ENCODE results near the gene OSCP1.
A peak's percentile ranks its signal among the peaks of the same experiment; 100 is the strongest.

Gene OSCP1

GRCh38 chr1:36472656-36473055 lies 22.4 kb upstream of the OSCP1 start:
- no peak for DNase-seq

GRCh38 chr1:36471830-36472641 lies 21.8 kb upstream of the OSCP1 start:
- no peak for DNase-seq

GRCh38 chr1:36469163-36469562 lies 18.9 kb upstream of the OSCP1 start:
- no peak for DNase-seq

- DNase-seq, result no peak
These were observed 17.6 kb upstream of the OSCP1 start for GRCh38 chr1:36467700-36468455.

- no peak for DNase-seq
These were observed 16.8 kb upstream of the OSCP1 start for GRCh38 chr1:36467027-36467410.

- no peak for DNase-seq
These were observed 16.2 kb upstream of the OSCP1 start for GRCh38 chr1:36466370-36467026.

- DNase-seq, result no peak
These were observed 15.6 kb upstream of the OSCP1 start for GRCh38 chr1:36465731-36466369.

GRCh38 chr1:36464605-36465393 lies 14.5 kb upstream of the OSCP1 start:
- DNase-seq, result no peak

DNA sequence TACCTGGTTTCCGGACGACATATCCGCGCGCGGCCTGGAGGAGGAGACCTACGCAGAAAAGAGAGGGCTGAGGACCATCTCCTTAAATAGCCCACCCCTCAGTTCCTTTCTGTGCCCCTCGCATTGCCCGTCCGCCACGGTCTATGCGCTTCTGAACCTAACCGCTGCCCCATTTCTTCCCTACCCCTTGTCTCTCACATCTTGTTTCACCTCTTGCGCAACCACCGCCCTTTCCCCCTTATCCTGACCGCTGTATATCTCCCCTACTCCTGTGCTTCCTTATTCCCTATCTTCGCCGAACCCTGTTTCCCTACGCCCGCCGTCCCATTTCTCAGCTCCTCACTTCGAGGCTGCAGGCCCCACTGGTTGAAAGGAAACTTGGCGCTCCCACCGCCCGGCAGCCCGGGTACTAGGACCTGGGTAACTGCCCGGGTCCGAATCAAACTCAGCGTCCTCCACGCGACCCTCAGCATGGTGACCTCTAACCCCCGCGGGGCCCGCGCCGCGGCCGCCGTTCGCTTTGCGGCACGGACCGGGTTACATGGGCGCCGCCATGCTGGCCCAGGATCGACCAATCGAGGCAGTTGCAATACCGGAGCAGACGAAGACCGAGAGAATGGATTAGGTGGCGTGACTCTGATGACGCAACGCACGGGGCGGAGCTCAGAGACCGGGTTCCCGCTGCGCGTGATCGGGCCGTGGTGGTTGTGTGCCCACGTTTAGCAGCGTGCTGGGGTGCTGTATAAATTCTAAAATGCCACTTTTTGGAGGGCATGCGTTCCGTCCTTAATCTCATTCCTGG lies 13.8 kb upstream of the OSCP1 start, which contains the start of gene MRPS15:
Gene MRPS15 (minus strand): TSS at position 582 of the 802 bp plus-strand sequence. CDS start 109 bp downstream, at position 473.
- DNase-seq, result peak; percentile 85

DNA sequence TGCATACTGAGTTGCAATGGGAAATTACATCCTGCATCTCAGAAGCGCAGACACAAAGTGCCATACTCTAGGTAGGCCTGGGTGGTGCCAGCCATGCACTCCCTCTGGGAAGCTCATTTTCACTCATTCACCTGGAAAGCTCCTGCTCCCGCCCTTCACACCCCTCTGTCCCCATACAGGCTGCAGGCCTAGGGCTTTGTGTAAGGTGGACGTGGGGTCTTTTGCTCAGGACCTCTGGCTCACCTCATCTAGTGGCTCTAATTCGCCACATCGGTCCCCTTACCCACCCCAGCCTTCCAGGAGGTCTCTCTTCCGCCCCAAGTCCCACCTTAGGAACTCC lies 13.2 kb upstream of the OSCP1 start:
- DNase-seq, result no peak

DNA sequence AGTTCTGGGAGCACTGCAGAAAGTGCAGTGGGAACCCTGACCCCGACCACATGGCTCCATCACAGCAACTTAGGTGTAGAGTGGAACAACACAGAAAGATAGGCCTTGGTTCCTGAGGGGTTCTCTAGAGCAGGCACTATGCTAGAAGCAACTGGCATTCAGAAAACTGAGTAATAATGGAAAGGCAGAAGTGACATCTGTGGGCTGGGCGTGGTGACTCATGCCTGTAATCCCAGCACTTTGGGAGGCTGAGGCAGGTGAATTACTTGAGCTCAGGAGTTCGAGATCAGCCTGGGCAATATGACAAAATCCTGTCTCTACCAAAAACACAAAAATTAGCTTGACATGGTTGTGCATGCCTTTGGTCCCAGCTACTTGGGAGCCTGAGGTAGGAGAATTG lies 8.7 kb upstream of the OSCP1 start:
- DNase-seq, result no peak

DNA sequence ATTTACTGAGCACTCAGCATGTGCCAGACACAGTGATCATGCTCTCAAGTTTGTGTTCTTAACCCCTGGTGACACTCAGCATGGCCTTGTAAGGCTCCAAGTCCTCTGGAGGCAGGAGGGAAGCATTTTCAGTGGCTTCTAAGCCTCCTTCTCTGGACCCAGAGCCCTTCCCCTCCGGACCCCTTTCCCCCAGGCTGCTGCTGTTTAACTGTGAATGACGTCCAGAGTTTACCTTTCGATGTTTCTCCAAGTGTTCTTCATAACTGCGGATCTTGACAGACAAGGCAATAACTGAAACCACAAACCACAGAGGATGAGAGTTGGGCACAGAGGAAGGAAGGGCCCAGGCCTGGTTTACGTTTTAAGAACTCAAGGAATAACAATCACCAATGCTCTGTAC lies 7.4 kb upstream of the OSCP1 start:
- DNase-seq, result no peak

DNA sequence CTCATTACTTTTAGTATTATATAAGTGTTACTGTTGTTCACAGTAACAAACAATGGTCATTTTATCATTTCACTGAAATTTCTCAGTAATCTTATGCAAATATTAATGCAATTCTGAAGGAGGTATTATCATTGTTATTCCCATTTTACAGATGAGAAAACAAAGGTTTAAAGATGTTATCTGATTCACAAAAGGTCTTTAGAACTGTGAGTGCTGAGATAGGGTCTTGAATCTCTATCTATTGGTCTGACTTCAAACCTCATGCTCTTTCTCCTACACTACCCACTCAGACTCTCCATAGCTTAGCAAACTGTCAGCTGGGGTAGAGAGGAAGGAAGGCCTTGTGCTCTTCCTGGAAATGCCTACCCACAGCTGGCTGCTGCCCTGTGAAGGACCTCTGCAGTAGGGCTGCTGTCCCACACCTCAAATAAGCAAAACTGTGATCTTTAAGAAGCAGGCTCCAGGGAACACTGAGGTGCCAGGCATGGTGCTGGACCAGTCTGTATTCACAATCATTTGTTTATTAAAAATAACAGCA lies 6.2 kb upstream of the OSCP1 start:
- DNase-seq, result no peak

DNA sequence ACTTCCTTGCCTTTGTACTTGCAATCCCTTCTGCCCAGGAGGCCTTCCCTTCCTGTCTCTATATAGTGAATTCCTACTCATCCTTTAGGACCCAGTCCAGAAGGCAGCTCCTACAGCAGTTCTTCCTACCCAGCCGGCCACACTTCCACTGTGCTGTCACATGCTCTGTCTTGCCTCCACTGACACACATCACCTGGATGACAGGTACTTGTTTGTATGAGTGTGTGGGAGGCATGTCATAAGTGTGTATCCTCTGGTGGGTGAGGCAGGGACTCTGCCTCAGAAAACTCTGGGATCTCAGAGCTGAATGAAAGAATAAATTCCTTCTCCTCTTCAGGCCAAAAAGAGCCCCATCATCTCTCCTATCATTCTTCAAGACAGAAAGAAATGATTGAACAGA lies 5.1 kb upstream of the OSCP1 start:
- no peak for DNase-seq

- DNase-seq, result no peak
These were observed 3.5 kb upstream of the OSCP1 start for GRCh38 chr1:36453600-36454388.

GRCh38 chr1:36453051-36453450 lies 2.8 kb upstream of the OSCP1 start:
- no peak for DNase-seq

DNA sequence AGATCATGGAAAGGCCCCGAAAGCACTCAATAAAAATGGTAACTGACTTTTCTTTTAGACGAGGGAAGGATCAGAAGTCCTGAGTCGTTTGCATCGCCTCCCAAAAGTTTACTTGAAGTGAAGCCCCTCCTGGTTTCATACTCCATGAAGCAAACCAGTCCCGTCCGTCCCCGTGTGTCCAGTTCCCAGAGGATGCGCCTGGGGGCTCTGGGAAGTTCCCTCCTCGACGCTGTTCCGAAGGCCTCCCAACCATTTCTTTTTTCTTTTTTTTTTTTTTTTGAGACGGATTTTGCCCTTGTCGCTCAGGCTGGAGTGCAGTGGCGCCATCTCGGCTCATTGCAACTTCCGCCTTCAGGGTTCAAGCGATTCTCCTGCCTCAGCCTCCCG lies 661 bp upstream of the OSCP1 start:
- no peak for DNase-seq

GRCh38 chr1:36448530-36449056 lies 1.7 kb downstream of the OSCP1 start:
- DNase-seq, result no peak

GRCh38 chr1:36447450-36447849 lies 2.8 kb downstream of the OSCP1 start:
- DNase-seq, result no peak

DNA sequence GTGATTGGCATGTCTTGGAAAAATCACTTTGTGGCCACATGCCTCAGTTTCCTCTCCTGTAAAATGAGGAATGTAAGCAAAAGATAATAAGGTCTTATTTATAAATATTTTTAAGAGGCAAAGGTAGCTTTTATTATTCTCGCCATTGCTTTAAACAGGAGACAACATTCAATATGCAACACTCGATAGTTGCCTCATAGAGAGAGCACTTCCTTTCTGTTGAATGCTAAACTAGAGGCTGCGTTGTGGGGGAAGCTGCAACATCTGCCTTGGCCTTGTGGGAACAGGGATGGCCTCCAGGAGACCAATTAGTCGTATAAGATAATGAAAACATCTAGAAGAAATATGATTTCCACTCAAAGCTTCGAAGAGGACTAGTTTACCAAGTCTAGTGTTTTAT lies 3.5 kb downstream of the OSCP1 start:
- no peak for DNase-seq
